ENCODE measurements around the gene VIL1.

- TF ChIP-seq CTCF (IDR thresholded peaks at IDR 0.05) (no peak), POLR2A (IDR thresholded peaks at IDR 0.05) (no peak), EP300 (IDR thresholded peaks at IDR 0.05) (no peak)
These were observed 26.7 kb downstream of the VIL1 start for GRCh38 chr2:218445602-218446001.

Data from tibial nerve (tissue), 4 donors.